ENCODE measurements around the gene SLC35F5.
"Not testable (repeated sequence)": the region's sequence is repeated elsewhere in the genome, so short reads cannot be mapped to it uniquely, and the experiment has no call there.

The SLC35F5 gene

GRCh38 chr2:113756355-113757137, at the start of gene SLC35F5:
Gene SLC35F5, minus strand, starts transcription at chr2:113756642. Its CDS starts 233 bp downstream, at chr2:113756409.
- DNase-seq, result peak; percentile 83

GRCh38 chr2:113799375-113799774, 42.9 kb upstream of the SLC35F5 start:
- DNase-seq, result no peak

GRCh38 chr2:113797237-113797636, 40.8 kb upstream of the SLC35F5 start:
- no peak for DNase-seq

- no peak for DNase-seq
Observed at GRCh38 chr2:113796592-113797175, 40.2 kb upstream of the SLC35F5 start.

GRCh38 chr2:113795405-113795920, 39.0 kb upstream of the SLC35F5 start:
- DNase-seq, result peak; percentile 49

- DNase-seq, result no peak
Observed at GRCh38 chr2:113791697-113792590, 35.5 kb upstream of the SLC35F5 start.

- no peak for DNase-seq
Observed at GRCh38 chr2:113784823-113785744, 28.6 kb upstream of the SLC35F5 start.

GRCh38 chr2:113780472-113780871, 24.0 kb upstream of the SLC35F5 start:
- no peak for DNase-seq

- DNase-seq, result no peak
Observed at GRCh38 chr2:113777371-113777770, 20.9 kb upstream of the SLC35F5 start.

GRCh38 chr2:113776949-113777348, 20.5 kb upstream of the SLC35F5 start:
- DNase-seq, result no peak

GRCh38 chr2:113774616-113775015, 18.2 kb upstream of the SLC35F5 start:
- not testable (repeated sequence) for DNase-seq

GRCh38 chr2:113770929-113771328, 14.5 kb upstream of the SLC35F5 start:
- DNase-seq, result no peak

GRCh38 chr2:113769555-113769954, 13.1 kb upstream of the SLC35F5 start:
- no peak for DNase-seq

GRCh38 chr2:113768770-113769169, 12.3 kb upstream of the SLC35F5 start:
- no peak for DNase-seq

- no peak for DNase-seq
Observed at GRCh38 chr2:113767811-113768460, 11.5 kb upstream of the SLC35F5 start.

- DNase-seq, result no peak
Observed at GRCh38 chr2:113765276-113765675, 8.8 kb upstream of the SLC35F5 start.

GRCh38 chr2:113762377-113763118, 6.1 kb upstream of the SLC35F5 start:
- peak; percentile 47 for DNase-seq

GRCh38 chr2:113760400-113760799, 4.0 kb upstream of the SLC35F5 start:
- no peak for DNase-seq

GRCh38 chr2:113757138-113757657, 756 bp upstream of the SLC35F5 start:
- no peak for DNase-seq

- peak; percentile 2 for DNase-seq
Observed at GRCh38 chr2:113755835-113756354, 547 bp downstream of the SLC35F5 start.
